Right lobe of liver (tissue), 6 donors: ENCODE results near the gene KASH5. TPM values are rescaled to one million over a fixed set of nuclear protein-coding genes. Genes with fewer than 3 reads are reported as not detected.

Experiments
- ATAC-seq, 4 donors: fragments of 200-7000 bp; cut with Tn5 transposase; one replicate each; pipeline ENCODE4 v1.9.1; 2020; ENCODE audit warnings: mild to moderate bottlenecking in 4 of 4, moderate library complexity in 4 of 4
- DNase-seq, 3 donors: peaks; one replicate each; pipeline ENCODE4 v3.0.0-alpha.2; 2020
- H3K27ac ChIP-seq, 3 donors: fragments of 200-600 bp; one replicate each; pipeline ENCODE4 v1.8.0; 2022
- H3K27me3 ChIP-seq, 2 donors: fragments of 200-600 bp; one replicate each; pipeline ENCODE4 v1.8.0; 2022
- H3K36me3 ChIP-seq, 4 donors: fragments of 200-600 bp; sonication (generic) in 1 of 4; one replicate each; pipeline versions ENCODE4 v1.5.1 to v1.8.0; 2017 to 2022; ENCODE audit warnings: control low read depth in 1 of 4
- H3K4me1 ChIP-seq, 4 donors: fragments of 200-600 bp; sonication (generic) in 1 of 4; one replicate each; pipeline versions ENCODE4 v1.5.1 to v1.8.0; 2017 to 2022; ENCODE audit warnings: control low read depth in 1 of 4
- H3K4me3 ChIP-seq, 3 donors: fragments of 200-600 bp; one replicate each; pipeline ENCODE4 v1.8.0; 2022
- H3K9me3 ChIP-seq, 4 donors: fragments of 200-600 bp; sonication (generic) in 1 of 4; one replicate each; pipeline versions ENCODE4 v1.5.1 to v1.8.0; 2017 to 2022; ENCODE audit warnings: control low read depth in 1 of 4
- CTCF ChIP-seq, 4 donors: fragments of 200-600 bp in 3 of 4; fragments of 450-650 bp in 1 of 4; IDR thresholded peaks; one replicate each; pipeline versions ENCODE4 v1.5.1 to v1.8.0; 2016 to 2022; ENCODE audit warnings: antibody characterized with exemption in 4 of 4, mild to moderate bottlenecking in 2 of 4
- POLR2A ChIP-seq: fragments of 450-650 bp; IDR thresholded peaks from one replicate; pipeline ENCODE4 v1.6.1; 2017; ENCODE audit warnings: antibody characterized with exemption, mild to moderate bottlenecking
- WGBS: methylation state at CpG from one replicate; pipeline ENCODE4 v1.1.6; 2018; ENCODE audit warnings: low coverage, low lambda C conversion rate; ENCODE audit not compliant: insufficient coverage; ENCODE audit errors: missing lambda C conversion rate; 5-methylcytosine and 5-hydroxymethylcytosine counted together
- intact Hi-C, 2 donors: fragments of 100-400 bp; cut with DNase I; formaldehyde crosslinking; loops; one replicate each; pipeline versions ENCODE4 v1.11.2 to v1.14.1; 2022
- total RNA-seq, 6 experiments: library from RNA; depleted of rRNA in 2 of 6; stranded (reverse); fragments of >200 nt in 2 of 6; fragmentation: NEBNext Ultra II Directional in 3 of 6; extraction: Animal tissue kit (Norgen Biotek cat#: 25700) in 3 of 6; gene quantifications; one replicate each; pipeline versions ENCODE4 v1.1.0 to v1.2.4, GENCODE V29; 2016 to 2023
- donor health status: DM: no; HTN: yes; CAD: no.
- donor health status: DM: no; HTN: no; CAD: no.
- donor health status: DM: no; HTN: no; CAD: no.
- donor health status: DM: no; HTN: yes; CAD: no.
- donor health status: DM: no; HTN: yes; CAD: no.

The KASH5 gene
- total RNA-seq, 6 experiments from 2014 or later, result 0.32 TPM; not detected in 5

DNA sequence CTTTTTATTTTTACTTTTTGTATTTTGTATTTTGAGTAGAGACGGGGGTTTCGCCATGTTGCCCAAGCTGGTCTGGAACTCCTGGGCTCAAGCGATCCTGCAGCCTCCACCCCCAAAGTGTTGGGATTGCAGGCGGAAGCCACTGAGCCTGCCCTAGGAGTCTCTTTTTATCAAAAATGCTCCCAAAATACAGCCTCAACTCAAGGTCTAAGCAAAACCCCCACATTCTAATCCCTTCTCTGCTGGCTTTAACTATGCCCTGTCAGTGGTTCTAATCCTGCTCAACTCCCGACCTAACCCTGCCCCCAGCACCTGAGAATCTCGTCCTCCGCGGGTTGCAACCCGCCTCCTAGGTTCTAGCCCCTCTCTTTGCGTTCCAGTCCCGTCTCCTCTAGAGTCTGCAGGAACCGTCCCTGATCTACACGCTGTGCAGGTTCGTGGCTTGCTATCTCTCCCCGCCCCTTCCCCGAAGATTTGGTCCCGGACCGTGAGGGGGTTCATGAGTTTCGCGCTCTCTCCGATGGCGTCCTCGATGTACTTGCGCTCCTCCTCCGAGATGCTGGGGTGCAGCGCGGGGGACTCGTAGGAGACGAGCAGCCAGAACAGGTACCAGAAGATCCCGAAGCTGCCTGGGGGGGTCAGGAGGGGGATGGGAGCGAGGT, 45.3 kb downstream of the KASH5 start:
- TF ChIP-seq POLR2A (no peak), CTCF (IDR thresholded peaks at IDR 0.05) (no peak)
- no peaks in the 10 kb centered on the region for H3K4me1 ChIP-seq
- no peak for DNase-seq
- peaks cover 7 to 20% of the 10 kb centered on the region in 2 donors for H3K27me3 ChIP-seq
- no peaks in the 10 kb centered on the region for H3K36me3 ChIP-seq
- H3K9me3 ChIP-seq, result no peaks in the 10 kb centered on the region
- intact Hi-C loops, result loop anchor here in 1 of 2 donors (10.0 kb wide), 1 partner anchor 179 kb away; no protein-coding TSS in a partner anchor
- no peak overlapping the region for H3K4me3 ChIP-seq
- no peak overlapping the region for H3K27ac ChIP-seq
- ATAC-seq, result no peak
- 11% methylated on average over 30 of the region's 31 CpGs for WGBS

GRCh38 chr19:49434907-49435583, 47.0 kb downstream of the KASH5 start:
- 69% methylated on average over 6 of the region's 18 CpGs for WGBS
- ATAC-seq (no peak), DNase-seq (no peak)
- peaks cover 7 to 20% of the 10 kb centered on the region in 2 donors for H3K27me3 ChIP-seq
- no peaks in the 10 kb centered on the region for H3K36me3 ChIP-seq
- no peak overlapping the region for H3K27ac ChIP-seq
- intact Hi-C loops, result loop anchor here (5.0 to 10.0 kb wide), 2 partner anchors 38 to 180 kb away; no protein-coding TSS in a partner anchor
- H3K9me3 ChIP-seq, result no peaks in the 10 kb centered on the region
- TF ChIP-seq CTCF (IDR thresholded peaks at IDR 0.05) (no peak), POLR2A (no peak)
- no peak overlapping the region for H3K4me3 ChIP-seq
- no peaks in the 10 kb centered on the region for H3K4me1 ChIP-seq

DNA sequence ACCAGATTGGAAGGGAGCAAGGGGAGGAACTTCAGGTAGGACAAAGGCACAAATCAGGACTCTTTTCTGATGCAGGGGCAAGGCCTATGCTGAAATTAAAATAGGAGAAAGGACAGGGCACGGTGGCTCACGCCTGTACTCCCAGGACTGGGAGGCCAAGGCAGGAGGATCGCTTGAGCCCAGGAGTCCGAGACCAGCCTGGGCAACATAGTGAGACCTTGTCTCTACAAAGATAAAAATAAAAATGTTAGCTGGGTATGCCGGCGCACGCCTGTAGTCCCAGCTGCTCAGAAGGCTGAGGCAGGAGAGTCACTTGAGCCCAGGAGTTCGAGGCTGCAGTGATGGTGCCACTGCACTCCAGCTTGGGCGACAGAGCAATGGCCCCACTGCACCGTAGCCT, 47.6 kb downstream of the KASH5 start:
- Histone ChIP-seq H3K27ac (no peak overlapping the region), H3K27me3 (peaks cover 7 to 20% of the 10 kb centered on the region in 2 donors), H3K9me3 (no peaks in the 10 kb centered on the region), H3K4me3 (no peak overlapping the region), H3K36me3 (no peaks in the 10 kb centered on the region), H3K4me1 (no peaks in the 10 kb centered on the region)
- ATAC-seq (no peak), DNase-seq (no peak)
- intact Hi-C loops, result loop anchor here (5.0 to 10.0 kb wide), 2 partner anchors 38 to 181 kb away; no protein-coding TSS in a partner anchor
- TF ChIP-seq CTCF (IDR thresholded peaks at IDR 0.05) (no peak), POLR2A (no peak)
- 78% methylated on average over 7 of the region's 10 CpGs for WGBS

- Histone ChIP-seq H3K36me3 (no peaks in the 10 kb centered on the region), H3K27ac (no peak overlapping the region), H3K9me3 (no peaks in the 10 kb centered on the region), H3K4me3 (no peak overlapping the region), H3K4me1 (no peaks in the 10 kb centered on the region), H3K27me3 (peaks cover 7 to 20% of the 10 kb centered on the region in 2 donors)
- no peak for DNase-seq
- ATAC-seq, result no peak
- intact Hi-C loops, result loop anchor here (5.0 to 10.0 kb wide), 2 partner anchors 39 to 182 kb away; no protein-coding TSS in a partner anchor
- WGBS, result 19% methylated on average over 14 of the region's 42 CpGs
- TF ChIP-seq POLR2A (no peak), CTCF (IDR thresholded peaks at IDR 0.05) (no peak)
Observed at GRCh38 chr19:49436381-49437017, 48.5 kb downstream of the KASH5 start.
